ENCODE measurements around the gene HMG20B.

DNA sequence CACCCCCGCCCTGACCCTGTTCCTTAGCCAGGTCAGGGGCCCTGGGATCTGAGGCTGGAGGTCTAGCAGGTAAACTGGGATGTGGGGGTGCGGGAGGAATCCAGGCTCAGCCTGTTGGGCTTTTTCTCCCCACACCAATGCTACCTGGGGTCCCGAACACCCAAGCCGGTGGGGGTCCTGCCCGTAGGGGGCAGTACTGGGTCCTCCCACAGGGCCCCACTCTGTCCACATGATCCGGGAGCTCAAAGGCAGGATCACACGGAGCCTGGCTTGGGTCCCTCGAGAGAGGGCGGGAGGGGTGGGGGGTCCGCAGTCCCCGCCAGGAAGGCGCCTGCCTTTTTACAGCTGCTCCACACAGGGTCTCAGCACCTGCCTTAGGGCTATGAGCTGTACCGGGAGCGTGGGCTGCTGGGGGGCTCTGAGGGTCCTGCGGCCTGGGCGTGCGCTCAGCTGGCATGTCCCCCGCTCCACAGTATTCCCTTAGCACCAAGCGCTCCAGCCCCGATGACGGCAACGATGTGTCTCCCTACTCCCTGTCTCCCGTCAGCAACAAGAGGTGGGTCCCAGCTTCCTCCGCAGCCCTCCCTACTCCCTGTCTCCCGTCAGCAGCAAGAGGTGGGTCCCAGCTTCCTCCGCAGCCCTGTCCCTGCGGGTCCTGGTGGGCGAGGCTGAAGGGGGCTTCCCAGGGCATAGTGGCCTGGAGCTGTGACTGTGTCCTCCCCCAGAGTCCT is 46.1 kb upstream of the HMG20B start:
- TF ChIP-seq, protein P1, sequence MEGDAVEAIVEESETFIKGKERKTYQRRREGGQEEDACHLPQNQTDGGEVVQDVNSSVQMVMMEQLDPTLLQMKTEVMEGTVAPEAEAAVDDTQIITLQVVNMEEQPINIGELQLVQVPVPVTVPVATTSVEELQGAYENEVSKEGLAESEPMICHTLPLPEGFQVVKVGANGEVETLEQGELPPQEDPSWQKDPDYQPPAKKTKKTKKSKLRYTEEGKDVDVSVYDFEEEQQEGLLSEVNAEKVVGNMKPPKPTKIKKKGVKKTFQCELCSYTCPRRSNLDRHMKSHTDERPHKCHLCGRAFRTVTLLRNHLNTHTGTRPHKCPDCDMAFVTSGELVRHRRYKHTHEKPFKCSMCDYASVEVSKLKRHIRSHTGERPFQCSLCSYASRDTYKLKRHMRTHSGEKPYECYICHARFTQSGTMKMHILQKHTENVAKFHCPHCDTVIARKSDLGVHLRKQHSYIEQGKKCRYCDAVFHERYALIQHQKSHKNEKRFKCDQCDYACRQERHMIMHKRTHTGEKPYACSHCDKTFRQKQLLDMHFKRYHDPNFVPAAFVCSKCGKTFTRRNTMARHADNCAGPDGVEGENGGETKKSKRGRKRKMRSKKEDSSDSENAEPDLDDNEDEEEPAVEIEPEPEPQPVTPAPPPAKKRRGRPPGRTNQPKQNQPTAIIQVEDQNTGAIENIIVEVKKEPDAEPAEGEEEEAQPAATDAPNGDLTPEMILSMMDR (IDR thresholded peaks at IDR 0.05), result no peak
- TF ChIP-seq POLR2AphosphoS5 (IDR thresholded peaks at IDR 0.05), result no peak
- no peak for TF ChIP-seq POLR2A (IDR thresholded peaks at IDR 0.05)

All from stomach (tissue), 4 donors.